NCI-H748 (cell line): Measurements from ENCODE around the gene PPARG.
"Not testable (repeated sequence)": the region's sequence is repeated elsewhere in the genome, so short reads cannot be mapped to it uniquely, and the experiment has no call there.

Experiments used
- DNase-seq: peaks from one replicate; lab custom pipeline; 2025; ENCODE audit not compliant: unreplicated experiment; lab: John Stamatoyannopoulos, UW

The PPARG gene

GRCh38 chr3:12477256-12477655 is 188.4 kb downstream of the PPARG start:
- DNase-seq: no peak

- DNase-seq: no peak
These were observed 189.5 kb downstream of the PPARG start for GRCh38 chr3:12478326-12478725.

GRCh38 chr3:12479198-12479597 is 190.3 kb downstream of the PPARG start:
- not testable (repeated sequence) for DNase-seq

- DNase-seq: peak; percentile 37
These were observed 191.1 kb downstream of the PPARG start for GRCh38 chr3:12479919-12480427.

GRCh38 chr3:12483410-12483809 is 194.5 kb downstream of the PPARG start:
- DNase-seq: peak; percentile 28

- DNase-seq: peak; percentile 85
These were observed 195.0 kb downstream of the PPARG start for GRCh38 chr3:12483872-12484197.
